Measurements from ENCODE around the gene TFG. TPM values are rescaled to one million over a fixed set of nuclear protein-coding genes. Genes with fewer than 3 reads are reported as not detected.

The TFG gene
- total RNA-seq, 3 donors from 2014 or later, result 47.0 to 49.2 (median 47.4) TPM

GRCh38 chr3:100754563-100755334 is 45.5 kb downstream of the TFG start:
- no peak for ATAC-seq
- Mint-ChIP-seq H3K4me1 (ENCODE audit: low read depth) (no peaks in the 10 kb centered on the region), H3K4me3 (no peak overlapping the region), H3K27me3 (ENCODE audit: low read depth) (no peaks in the 10 kb centered on the region), H3K36me3 (ENCODE audit: insufficient read depth) (peaks cover 13% of the 10 kb centered on the region), H3K9me3 (no peaks in the 10 kb centered on the region)
- DNase-seq, result no peak

- ATAC-seq (no peak), DNase-seq (no peak)
- no peaks in the 10 kb centered on the region for H3K9me3 Mint-ChIP-seq
- peaks cover 13% of the 10 kb centered on the region for H3K36me3 Mint-ChIP-seq (ENCODE audit: insufficient read depth)
- H3K4me1 Mint-ChIP-seq (ENCODE audit: low read depth), result no peaks in the 10 kb centered on the region
- no peaks in the 10 kb centered on the region for H3K27me3 Mint-ChIP-seq (ENCODE audit: low read depth)
- no peak overlapping the region for H3K4me3 Mint-ChIP-seq
These were observed 47.1 kb downstream of the TFG start for GRCh38 chr3:100756441-100756840.

DNA sequence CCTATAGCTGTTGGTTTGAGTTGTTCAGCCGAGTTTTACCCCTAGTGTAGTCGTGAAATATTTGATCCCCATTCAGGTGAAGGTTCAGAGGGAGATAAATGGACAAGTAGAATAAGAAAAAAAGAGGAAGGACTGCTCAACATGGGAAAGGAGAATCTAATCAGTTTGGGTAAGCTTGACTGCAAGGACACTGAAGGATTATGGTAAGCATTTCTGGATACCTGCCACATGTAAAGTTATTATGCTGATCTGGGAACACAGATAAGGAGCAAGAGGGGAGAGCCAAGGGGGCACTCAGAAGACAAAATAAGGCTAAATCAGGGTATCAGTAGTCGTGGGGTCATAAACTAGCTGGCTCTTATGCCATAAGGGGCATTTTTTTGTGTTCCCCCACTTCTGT is 49.9 kb downstream of the TFG start:
- Mint-ChIP-seq H3K36me3 (ENCODE audit: insufficient read depth) (peaks cover 2% of the 10 kb centered on the region), H3K4me1 (ENCODE audit: low read depth) (no peaks in the 10 kb centered on the region), H3K9me3 (no peaks in the 10 kb centered on the region), H3K4me3 (no peak overlapping the region), H3K27me3 (ENCODE audit: low read depth) (no peaks in the 10 kb centered on the region)
- ATAC-seq (no peak), DNase-seq (no peak)

- no peaks in the 10 kb centered on the region for H3K27me3 Mint-ChIP-seq (ENCODE audit: low read depth)
- H3K4me3 Mint-ChIP-seq, result no peak overlapping the region
- no peaks in the 10 kb centered on the region for H3K36me3 Mint-ChIP-seq (ENCODE audit: insufficient read depth)
- no peak for ATAC-seq
- no peak for DNase-seq
- H3K9me3 Mint-ChIP-seq, result no peaks in the 10 kb centered on the region
- H3K4me1 Mint-ChIP-seq (ENCODE audit: low read depth), result no peaks in the 10 kb centered on the region
These were observed 50.7 kb downstream of the TFG start for GRCh38 chr3:100759950-100760349.

DNA sequence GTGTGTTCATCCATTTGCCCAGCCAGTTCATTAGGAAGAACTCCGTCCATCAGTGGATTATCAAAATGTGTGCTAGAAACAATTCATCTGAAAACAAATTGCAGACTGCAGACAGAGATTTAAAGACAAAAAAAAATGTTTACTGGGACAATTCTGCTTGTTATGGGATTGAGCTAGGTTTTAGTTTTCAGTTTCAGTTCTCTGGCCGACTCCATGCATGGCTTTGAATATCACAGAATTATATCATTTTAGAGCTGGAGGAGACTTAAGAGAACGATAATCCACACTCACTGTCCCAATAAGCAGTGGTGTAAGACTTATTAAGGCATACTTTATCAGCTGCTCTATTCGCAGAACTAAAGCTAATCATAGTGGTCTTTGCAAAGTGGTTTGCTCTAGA is 51.1 kb downstream of the TFG start:
- Mint-ChIP-seq H3K36me3 (ENCODE audit: insufficient read depth) (no peaks in the 10 kb centered on the region), H3K27me3 (ENCODE audit: low read depth) (no peaks in the 10 kb centered on the region), H3K4me3 (no peak overlapping the region), H3K4me1 (ENCODE audit: low read depth) (no peaks in the 10 kb centered on the region), H3K9me3 (no peaks in the 10 kb centered on the region)
- no peak for ATAC-seq
- DNase-seq, result no peak

DNA sequence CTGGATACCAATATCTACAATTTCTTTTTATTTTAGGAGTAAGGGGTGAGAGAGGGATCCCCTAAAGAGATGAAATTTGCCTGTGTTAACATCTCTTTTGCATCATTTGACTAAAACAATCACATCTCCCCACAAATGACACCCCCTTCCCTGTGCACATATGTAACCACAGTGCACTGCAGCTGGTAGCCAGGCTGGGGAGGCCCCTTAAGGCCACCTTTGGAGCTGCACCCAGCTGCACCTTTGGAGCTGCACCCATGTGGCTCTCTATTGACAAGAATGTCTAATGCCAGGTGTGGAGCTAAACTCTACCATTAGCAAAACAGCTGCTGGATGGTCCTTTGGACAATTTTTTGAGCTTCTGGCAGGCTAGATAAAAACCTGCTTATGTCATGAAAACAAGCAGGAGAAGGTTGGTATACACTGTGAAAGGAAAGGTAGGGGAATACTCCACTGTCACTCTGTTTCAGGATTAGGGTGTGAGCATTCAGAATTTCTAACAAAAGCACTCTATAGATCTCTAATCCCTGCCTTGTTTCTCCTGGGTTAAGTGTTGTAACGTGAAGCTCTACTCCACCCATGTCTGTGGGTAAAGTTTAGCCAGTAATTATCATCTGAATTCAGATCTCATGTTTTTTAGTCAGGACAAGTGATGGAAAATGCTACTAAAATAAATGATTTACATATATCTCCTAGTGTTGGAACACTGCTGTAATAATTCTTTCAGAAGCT is 52.1 kb downstream of the TFG start:
- Mint-ChIP-seq H3K4me3 (no peak overlapping the region), H3K9me3 (no peaks in the 10 kb centered on the region), H3K27me3 (ENCODE audit: low read depth) (no peaks in the 10 kb centered on the region), H3K36me3 (ENCODE audit: insufficient read depth) (no peaks in the 10 kb centered on the region), H3K4me1 (ENCODE audit: low read depth) (no peaks in the 10 kb centered on the region)
- DNase-seq, result no peak
- peak in 1 of 2 donors; percentile 51 for ATAC-seq

GRCh38 chr3:100761951-100762350 is 52.7 kb downstream of the TFG start:
- H3K27me3 Mint-ChIP-seq (ENCODE audit: low read depth), result no peaks in the 10 kb centered on the region
- no peak overlapping the region for H3K4me3 Mint-ChIP-seq
- H3K9me3 Mint-ChIP-seq, result no peaks in the 10 kb centered on the region
- no peaks in the 10 kb centered on the region for H3K4me1 Mint-ChIP-seq (ENCODE audit: low read depth)
- no peaks in the 10 kb centered on the region for H3K36me3 Mint-ChIP-seq (ENCODE audit: insufficient read depth)
- DNase-seq, result no peak
- no peak for ATAC-seq

DNA sequence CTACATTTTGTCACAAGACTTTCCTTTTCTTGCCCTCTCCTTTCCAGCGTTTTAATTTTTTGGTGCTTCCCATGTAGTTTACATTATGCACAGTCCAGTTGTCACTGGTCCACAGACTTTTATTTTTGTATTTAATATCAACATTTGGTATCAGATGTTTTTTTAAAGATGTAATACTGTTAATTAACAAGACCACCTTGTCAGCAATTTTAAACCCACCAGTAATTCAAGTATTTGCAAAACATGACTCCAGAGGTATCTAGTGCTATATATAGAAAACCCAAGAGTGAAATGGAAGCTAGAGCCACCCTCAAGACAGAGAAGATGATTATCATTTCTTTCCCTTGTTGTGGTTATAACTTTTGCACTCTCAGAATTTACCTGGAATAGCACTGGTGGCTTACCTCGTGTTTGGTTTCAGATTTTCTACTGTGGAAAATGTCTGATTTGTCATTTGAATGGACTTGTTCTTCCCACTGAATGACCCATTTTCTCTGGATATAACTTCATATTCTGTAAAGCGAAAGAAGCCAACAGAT is 56.2 kb downstream of the TFG start:
- no peak for ATAC-seq
- Mint-ChIP-seq H3K27me3 (ENCODE audit: low read depth) (no peaks in the 10 kb centered on the region), H3K36me3 (ENCODE audit: insufficient read depth) (no peaks in the 10 kb centered on the region), H3K4me1 (ENCODE audit: low read depth) (no peaks in the 10 kb centered on the region), H3K9me3 (no peaks in the 10 kb centered on the region), H3K4me3 (no peak overlapping the region)
- DNase-seq, result no peak

DNA sequence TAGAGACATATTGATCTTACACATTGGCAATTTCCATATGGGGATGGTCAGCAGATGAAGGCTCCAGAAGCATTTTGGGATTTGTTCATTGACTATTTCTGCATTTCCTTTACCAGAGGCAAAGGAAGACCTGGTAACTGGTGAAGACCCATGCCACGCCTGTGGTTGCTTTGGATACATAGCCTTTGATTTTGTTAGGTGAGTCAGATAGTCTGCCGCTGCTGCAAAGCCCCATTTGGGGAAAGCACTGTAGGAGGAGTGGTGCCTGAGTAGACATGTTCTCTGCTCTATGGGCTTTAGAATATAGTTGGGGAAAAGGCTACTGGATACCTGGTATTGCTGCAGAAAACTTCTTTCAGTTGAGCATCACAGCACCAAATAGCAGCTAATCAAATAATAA is 56.8 kb downstream of the TFG start:
- DNase-seq (no peak), ATAC-seq (no peak)

GRCh38 chr3:100769693-100770092 is 60.4 kb downstream of the TFG start:
- H3K27me3 Mint-ChIP-seq (ENCODE audit: low read depth), result no peaks in the 10 kb centered on the region
- no peaks in the 10 kb centered on the region for H3K9me3 Mint-ChIP-seq
- H3K4me3 Mint-ChIP-seq, result no peak overlapping the region
- H3K4me1 Mint-ChIP-seq (ENCODE audit: low read depth), result no peaks in the 10 kb centered on the region
- DNase-seq, result no peak
- peaks cover 1% of the 10 kb centered on the region for H3K36me3 Mint-ChIP-seq (ENCODE audit: insufficient read depth)
- no peak for ATAC-seq

More for the DNA sequence above, 56.8 kb downstream of the TFG start:
- no peaks in the 10 kb centered on the region for H3K4me1 Mint-ChIP-seq (ENCODE audit: low read depth)
- H3K9me3 Mint-ChIP-seq, result no peaks in the 10 kb centered on the region
- no peak overlapping the region for H3K4me3 Mint-ChIP-seq
- no peaks in the 10 kb centered on the region for H3K36me3 Mint-ChIP-seq (ENCODE audit: insufficient read depth)
- H3K27me3 Mint-ChIP-seq (ENCODE audit: low read depth), result no peaks in the 10 kb centered on the region

DNA sequence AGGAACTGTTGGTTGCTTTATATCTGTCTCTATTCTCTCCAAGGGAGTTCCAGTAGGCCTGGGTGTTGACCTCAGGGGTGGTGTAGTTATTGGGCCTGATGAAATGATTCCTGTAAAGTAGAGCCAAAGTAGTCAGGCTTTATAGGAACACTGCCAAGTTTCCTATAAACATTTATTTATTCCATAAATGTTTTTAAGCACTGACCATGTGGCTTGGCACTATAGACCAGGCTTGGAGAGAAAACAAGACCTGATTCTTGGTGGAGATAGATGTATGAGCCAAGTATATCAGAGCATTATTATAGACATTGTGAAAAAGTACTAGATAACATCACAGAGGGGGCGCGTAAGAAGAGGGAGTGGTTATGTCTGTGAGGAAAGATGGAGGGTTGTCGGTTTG is 65.9 kb downstream of the TFG start:
- no peaks in the 10 kb centered on the region for H3K4me1 Mint-ChIP-seq (ENCODE audit: low read depth)
- H3K4me3 Mint-ChIP-seq, result no peak overlapping the region
- no peak for ATAC-seq
- H3K27me3 Mint-ChIP-seq (ENCODE audit: low read depth), result no peaks in the 10 kb centered on the region
- no peak for DNase-seq
- peaks cover 1% of the 10 kb centered on the region for H3K36me3 Mint-ChIP-seq (ENCODE audit: insufficient read depth)
- no peaks in the 10 kb centered on the region for H3K9me3 Mint-ChIP-seq

DNA sequence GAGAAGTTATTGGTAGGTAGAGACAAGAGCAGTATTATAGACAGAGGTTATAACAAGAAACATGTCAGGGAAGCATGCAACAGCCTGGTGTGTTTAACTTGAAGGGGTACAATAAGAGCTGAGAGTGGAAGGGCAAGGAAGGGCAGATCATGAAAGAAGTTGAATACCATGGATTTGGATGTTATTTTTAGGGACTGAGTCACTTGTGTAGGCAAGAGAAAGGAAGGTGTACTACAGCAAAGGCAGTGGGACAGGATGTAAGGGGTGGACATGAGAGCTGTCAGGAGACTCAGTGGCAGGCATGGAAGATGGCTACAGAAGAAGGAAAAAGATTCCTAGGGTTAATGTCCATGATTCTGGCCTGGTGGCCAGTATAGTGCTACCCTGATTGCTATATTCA is 66.4 kb downstream of the TFG start:
- Mint-ChIP-seq H3K36me3 (ENCODE audit: insufficient read depth) (peaks cover 1% of the 10 kb centered on the region), H3K4me1 (ENCODE audit: low read depth) (no peaks in the 10 kb centered on the region), H3K9me3 (no peaks in the 10 kb centered on the region), H3K4me3 (no peak overlapping the region), H3K27me3 (ENCODE audit: low read depth) (no peaks in the 10 kb centered on the region)
- no peak for ATAC-seq
- DNase-seq, result no peak

DNA sequence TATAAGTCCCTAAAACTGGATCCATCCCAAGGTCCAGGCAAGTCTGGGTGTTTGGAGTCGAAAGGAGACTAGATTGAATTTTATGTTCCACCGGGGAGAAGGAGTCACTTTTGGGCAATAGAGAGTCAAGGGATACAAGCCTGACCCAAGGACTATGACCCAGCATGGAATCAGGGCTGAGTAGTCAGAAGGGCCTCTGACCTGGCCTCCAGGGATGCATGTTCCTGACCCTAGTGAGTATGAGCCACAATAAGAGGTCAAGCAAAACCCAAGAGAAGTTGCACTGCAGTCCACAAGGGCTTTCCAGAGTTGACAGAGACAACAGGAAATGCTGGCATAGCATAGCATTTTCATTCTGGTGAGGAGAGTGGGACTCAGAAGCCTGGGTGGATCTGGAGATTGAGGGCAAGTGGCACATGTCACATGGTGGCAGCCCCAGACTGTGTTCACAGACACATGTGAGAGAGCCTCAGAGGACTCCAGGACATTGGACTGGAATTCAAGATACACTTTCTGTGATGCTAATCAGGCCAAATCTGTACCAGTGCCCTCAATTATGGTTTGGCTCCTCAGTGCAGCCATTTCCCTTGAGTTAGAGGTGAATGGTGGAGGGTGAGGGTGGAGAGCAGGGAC is 66.9 kb downstream of the TFG start:
- H3K27me3 Mint-ChIP-seq (ENCODE audit: low read depth), result no peaks in the 10 kb centered on the region
- DNase-seq, result no peak
- no peaks in the 10 kb centered on the region for H3K9me3 Mint-ChIP-seq
- no peak overlapping the region for H3K4me3 Mint-ChIP-seq
- no peak for ATAC-seq
- peaks cover 1% of the 10 kb centered on the region for H3K36me3 Mint-ChIP-seq (ENCODE audit: insufficient read depth)
- H3K4me1 Mint-ChIP-seq (ENCODE audit: low read depth), result no peaks in the 10 kb centered on the region

DNA sequence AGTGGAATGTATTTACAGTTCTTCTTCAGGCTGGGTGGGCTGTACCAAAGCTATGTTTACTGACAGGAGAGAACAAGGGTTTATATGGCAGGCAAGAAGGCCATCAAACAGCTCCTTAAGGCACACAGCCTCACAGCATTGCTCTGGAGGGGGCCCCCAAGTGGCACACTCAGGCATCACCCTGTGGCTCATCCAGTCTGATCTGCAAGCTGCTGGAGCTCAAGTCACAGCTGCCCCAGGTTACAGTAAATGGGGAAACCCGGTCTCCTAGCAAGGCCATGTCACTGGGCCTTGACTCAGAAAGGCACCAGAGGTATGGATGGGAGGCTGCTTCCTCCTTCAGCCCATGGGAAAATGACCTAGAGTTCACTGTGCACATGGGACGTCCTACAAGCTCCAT is 67.5 kb downstream of the TFG start:
- ATAC-seq (no peak), DNase-seq (no peak)
- Mint-ChIP-seq H3K4me3 (no peak overlapping the region), H3K36me3 (ENCODE audit: insufficient read depth) (peaks cover 1% of the 10 kb centered on the region), H3K27me3 (ENCODE audit: low read depth) (no peaks in the 10 kb centered on the region), H3K4me1 (ENCODE audit: low read depth) (no peaks in the 10 kb centered on the region), H3K9me3 (no peaks in the 10 kb centered on the region)
